Measurements from ENCODE around the gene GSTT2B.
"Not testable (repeated sequence)": the region's sequence is repeated elsewhere in the genome, so short reads cannot be mapped to it uniquely, and the experiment has no call there.

GSTT2B gene

GRCh38 chr22:23940166-23940565 lies 20.8 kb downstream of the GSTT2B start:
- DNase-seq (ENCODE audit: low read depth, low spot score), result not testable (repeated sequence)

- DNase-seq (ENCODE audit: low read depth, low spot score), result no peak
Observed at GRCh38 chr22:23939017-23939357, 22.0 kb downstream of the GSTT2B start.

- no peak for DNase-seq (ENCODE audit: low read depth, low spot score)
Observed at GRCh38 chr22:23938328-23939016, 22.5 kb downstream of the GSTT2B start.

- DNase-seq (ENCODE audit: low read depth, low spot score), result no peak
Observed at GRCh38 chr22:23926561-23926960, 34.4 kb downstream of the GSTT2B start.

GRCh38 chr22:23925020-23925606 lies 35.9 kb downstream of the GSTT2B start:
- DNase-seq (ENCODE audit: low read depth, low spot score), result no peak

GRCh38 chr22:23922921-23923320 lies 38.1 kb downstream of the GSTT2B start:
- no peak for DNase-seq (ENCODE audit: low read depth, low spot score)

- DNase-seq (ENCODE audit: low read depth, low spot score), result not testable (repeated sequence)
Observed at GRCh38 chr22:23921586-23922201, 39.3 kb downstream of the GSTT2B start.

GRCh38 chr22:23920267-23920611 lies 40.8 kb downstream of the GSTT2B start:
- DNase-seq (ENCODE audit: low read depth, low spot score), result not testable (repeated sequence)

- no peak for DNase-seq (ENCODE audit: low read depth, low spot score)
Observed at GRCh38 chr22:23915290-23915689, 45.7 kb downstream of the GSTT2B start.

- DNase-seq (ENCODE audit: low read depth, low spot score), result peak; percentile 96
Observed at GRCh38 chr22:23913661-23914353, 47.2 kb downstream of the GSTT2B start.

GRCh38 chr22:23913306-23913660 lies 47.7 kb downstream of the GSTT2B start:
- DNase-seq (ENCODE audit: low read depth, low spot score), result no peak

- no peak for DNase-seq (ENCODE audit: low read depth, low spot score)
Observed at GRCh38 chr22:23912293-23912903, 48.6 kb downstream of the GSTT2B start.

GRCh38 chr22:23911318-23911980 lies 49.5 kb downstream of the GSTT2B start:
- DNase-seq (ENCODE audit: low read depth, low spot score), result no peak

- DNase-seq (ENCODE audit: low read depth, low spot score), result no peak
Observed at GRCh38 chr22:23910496-23911190, 50.4 kb downstream of the GSTT2B start.

- no peak for DNase-seq (ENCODE audit: low read depth, low spot score)
Observed at GRCh38 chr22:23909296-23909898, 51.6 kb downstream of the GSTT2B start.

GRCh38 chr22:23908587-23909205 lies 52.3 kb downstream of the GSTT2B start:
- no peak for DNase-seq (ENCODE audit: low read depth, low spot score)

- DNase-seq (ENCODE audit: low read depth, low spot score), result not testable (repeated sequence)
Observed at GRCh38 chr22:23907423-23907822, 53.6 kb downstream of the GSTT2B start.
